H4 (cell line): ENCODE measurements around the gene BBS9. TPM values are rescaled to one million over a fixed set of nuclear protein-coding genes. Genes with fewer than 3 reads are reported as not detected.

Source experiments
- DNase-seq: peaks from one replicate; pipeline ENCODE4 v3.0.0-alpha.2; 2015; ENCODE audit warnings: low spot score
- total RNA-seq: library from RNA; depleted of rRNA; stranded (reverse); fragments of >200 nt; shearing (Covaris generic); gene quantifications from 2 replicates; pipeline ENCODE4 v1.2.3, GENCODE V29; 2014

Gene BBS9
- total RNA-seq, 1 experiment from 2014 or later: 14.7 TPM

GRCh38 chr7:33550363-33550762 lies 421.0 kb downstream of the BBS9 start:
- DNase-seq: no peak

GRCh38 chr7:33550979-33551378 lies 421.6 kb downstream of the BBS9 start:
- no peak for DNase-seq

GRCh38 chr7:33554046-33554445 lies 424.7 kb downstream of the BBS9 start:
- DNase-seq: no peak

DNA sequence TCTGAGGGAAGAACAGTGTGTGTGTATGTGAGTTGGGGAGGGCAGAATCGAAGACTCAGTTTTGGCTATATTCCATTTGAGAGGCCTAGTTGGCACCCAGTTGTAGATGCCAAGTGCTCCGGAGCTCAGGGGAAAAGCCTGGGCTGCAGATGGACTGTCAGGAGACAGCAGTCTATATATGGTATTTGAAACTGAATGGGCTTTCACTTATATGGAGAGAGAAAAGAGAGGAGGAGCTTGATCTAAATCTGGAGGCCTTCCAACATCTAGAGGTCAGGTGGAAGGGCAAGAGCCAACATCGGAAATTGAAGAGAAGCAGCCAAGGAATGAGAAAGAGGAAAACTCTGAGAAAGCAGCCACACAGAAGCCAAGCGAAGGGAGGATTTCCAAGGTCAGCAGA lies 425.2 kb downstream of the BBS9 start:
- no peak for DNase-seq

DNA sequence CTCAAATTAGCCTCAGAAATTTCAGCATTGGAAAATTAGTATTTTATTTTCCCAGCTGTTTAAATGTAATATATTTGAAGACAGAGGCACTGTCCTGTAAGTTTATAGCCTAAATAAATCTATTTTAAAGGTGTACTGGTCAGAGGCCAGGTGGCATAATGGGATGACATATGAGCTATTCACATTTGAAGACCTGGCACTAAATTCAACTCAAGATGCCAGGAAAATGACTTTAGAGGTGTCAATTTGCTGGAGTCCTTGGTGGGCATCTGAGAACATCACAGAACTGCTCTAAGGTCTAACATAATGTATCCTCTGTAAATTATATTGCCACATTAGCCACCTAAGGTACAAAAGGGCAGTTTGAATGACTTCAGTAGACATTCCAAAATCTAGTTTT lies 427.1 kb downstream of the BBS9 start:
- DNase-seq: no peak

DNA sequence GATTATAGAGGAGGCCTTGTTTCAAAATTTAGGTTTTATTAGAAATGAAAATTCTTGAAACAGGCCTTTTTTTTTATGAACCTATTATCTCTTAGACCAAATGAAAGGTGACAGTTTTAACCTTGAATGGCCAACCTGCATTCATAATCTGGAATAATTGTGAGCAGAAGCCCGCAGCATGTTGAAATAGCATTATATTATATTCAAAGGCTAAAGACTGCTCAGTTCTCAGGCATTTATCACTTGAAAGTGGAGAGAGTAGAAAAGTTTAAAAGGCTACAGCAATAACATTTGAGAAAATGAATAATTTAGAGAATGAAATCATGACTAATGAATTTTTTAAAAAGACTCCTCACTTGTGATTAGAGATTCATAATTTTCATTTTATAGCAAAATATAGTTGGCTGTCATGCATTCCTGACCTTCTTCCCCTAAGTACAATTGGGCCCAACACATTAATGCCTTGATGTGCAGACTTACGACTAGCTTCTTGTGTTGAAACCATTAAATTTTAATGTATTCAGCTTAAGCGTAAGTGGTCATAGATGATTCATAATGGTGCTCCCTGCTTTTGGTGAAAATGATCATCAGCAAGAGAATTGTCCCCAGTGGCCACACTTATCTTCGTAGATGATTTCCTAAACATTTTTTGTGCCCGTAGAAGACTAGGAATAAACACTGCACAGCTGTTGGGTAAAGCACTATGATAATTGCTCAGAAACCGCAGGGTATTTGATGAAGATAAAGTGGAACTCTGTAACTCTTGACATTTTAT lies 429.4 kb downstream of the BBS9 start:
- peak; percentile 21 for DNase-seq

GRCh38 chr7:33559324-33559710 lies 430.0 kb downstream of the BBS9 start:
- DNase-seq: peak; percentile 23

DNA sequence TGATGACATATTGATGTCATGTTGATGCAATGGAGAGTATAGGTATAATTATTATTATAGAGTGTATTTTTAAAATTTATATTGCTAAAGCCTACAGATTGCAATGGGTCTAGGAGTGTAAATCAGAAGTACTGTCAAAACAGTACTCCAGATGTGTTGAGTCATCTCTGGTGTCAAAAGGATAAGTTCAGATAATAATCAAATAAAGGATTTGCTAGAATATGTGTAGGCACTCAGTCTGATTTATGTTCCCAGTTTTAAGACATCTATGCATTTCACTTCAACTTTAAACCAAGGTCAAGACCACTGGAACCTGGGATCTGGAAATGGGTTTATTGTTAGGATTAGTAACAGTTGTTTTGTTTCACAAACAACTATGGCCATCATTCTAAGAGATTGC lies 433.6 kb downstream of the BBS9 start:
- DNase-seq: no peak

DNA sequence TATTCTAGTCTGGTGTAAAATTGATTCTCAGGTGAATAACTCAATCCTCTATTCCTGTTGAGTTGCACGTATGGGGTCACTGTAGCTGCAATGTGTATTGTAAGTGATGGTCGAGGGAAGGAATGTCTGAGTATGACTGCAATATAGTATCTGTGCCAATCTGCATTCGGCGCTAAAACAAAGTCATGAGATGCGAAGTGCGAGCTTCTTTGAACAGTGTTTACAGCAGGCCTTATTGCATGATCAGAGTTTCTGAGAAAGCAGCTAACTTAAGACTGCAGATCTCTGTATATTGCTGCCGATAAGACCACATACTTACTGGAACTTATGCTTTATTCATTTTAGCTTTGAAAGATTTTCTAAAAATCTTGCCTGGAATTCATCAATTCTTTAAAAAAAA lies 434.3 kb downstream of the BBS9 start:
- no peak for DNase-seq

DNA sequence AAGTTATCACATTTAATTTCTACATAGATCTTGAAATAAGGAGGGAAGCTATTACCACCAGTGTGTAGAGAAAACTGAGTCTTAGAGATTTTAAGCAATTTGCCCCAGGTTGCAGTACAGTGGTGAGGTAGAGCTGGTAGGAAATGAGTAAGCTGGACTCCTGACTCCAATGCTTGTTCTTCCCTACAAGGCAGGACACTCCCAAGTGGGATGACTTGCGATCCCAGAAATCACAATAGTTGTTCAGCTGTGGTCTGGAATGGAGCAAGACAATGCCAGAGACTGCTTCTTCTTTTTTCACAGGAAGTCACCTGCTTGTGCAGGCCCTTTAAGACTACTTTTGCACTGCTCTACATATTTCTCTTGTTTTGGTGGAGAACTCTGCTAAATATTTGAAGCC lies 448.8 kb downstream of the BBS9 start:
- DNase-seq: no peak

GRCh38 chr7:33578881-33579672 lies 449.7 kb downstream of the BBS9 start:
- no peak for DNase-seq

DNA sequence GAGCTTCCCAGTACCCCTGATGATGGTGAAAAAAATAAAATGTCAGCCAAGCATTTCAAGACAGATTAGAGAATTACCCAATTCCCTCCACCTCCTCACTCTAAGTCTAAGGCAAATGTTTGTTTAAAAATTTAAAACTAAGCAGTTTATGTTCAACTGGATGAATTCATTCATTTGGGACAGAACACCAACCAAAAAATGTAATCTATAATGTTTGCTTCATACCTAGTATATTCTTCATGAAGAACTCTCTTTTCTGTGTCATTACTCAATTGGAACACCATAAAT lies 450.3 kb downstream of the BBS9 start:
- no peak for DNase-seq

DNA sequence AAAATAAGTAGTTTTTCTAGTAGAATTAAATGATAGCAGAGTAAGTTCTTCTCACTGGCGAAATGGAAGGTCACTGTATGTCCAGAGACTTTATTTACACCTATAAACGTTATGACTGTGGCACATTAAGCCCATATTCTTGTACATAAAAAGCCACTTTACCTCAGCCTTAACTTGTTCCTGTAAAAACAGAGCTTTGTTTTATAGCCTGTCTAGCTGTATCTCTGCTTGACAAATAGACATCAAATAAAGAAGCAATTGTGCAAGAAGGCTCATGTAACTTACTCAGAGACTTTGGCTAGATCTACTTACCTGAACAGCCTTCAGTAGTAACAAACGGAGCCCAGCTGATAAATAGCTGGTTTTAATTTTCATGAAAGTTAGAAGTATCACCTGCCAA lies 451.9 kb downstream of the BBS9 start:
- DNase-seq: no peak

DNA sequence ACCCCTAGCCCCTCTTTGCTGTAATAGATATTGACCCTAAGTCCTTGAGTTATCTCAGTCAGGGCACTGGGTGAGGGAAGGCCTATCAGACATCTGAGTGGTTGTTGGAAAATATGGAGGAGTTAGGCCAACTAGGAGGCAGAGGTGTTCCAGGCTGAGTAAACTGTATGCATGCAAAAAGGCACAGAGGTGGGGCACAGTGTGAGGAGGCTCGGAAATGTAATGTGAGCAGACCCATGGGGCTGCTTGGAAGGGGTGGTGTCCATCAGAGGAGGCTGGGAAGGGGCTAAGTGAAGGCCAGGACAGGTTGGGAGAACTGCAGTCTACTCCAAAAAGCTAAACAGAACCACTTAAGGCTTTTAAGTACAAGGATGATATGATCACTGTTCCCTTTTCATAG lies 452.7 kb downstream of the BBS9 start:
- DNase-seq: no peak

GRCh38 chr7:33582533-33582932 lies 453.2 kb downstream of the BBS9 start:
- no peak for DNase-seq

DNA sequence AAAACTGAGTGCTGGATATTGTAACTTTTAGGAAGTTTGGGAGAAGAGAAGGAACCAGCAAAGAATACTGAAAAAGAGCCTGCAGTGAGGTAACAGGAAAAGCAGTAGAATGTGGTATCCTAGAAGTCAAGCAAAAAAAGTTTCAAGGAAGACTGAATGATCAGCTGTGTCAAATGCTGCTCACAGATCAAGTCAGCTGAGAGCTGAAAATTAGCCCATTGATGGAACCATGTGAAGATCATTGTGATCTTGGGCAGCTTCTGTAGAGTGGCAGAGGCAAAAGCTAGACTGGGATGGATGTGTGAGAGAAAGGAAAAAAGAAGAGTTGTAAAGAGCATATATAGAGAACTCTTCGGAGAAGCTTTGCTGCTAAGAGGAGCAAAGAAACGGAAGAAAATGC lies 460.5 kb downstream of the BBS9 start:
- no peak for DNase-seq

GRCh38 chr7:33590916-33591315 lies 461.6 kb downstream of the BBS9 start:
- DNase-seq: no peak

DNA sequence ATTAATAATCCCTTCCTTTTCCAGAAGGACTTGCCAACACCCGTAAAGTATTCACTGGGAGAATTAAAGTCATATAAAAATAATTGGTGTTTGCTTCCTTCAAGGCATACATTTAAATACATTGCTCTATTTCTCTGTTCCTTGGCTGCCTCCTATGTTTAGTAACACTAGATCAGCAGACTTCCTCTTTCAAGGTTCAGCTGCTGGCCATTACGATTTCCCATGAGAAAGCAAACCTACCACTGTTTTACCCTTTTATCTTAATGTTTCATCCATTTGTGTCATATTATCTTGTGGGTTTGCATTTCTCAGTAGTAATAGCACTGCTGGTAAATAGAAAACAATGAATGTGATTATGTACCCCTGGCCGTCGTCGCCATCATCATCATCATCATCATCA lies 462.1 kb downstream of the BBS9 start:
- DNase-seq: no peak

GRCh38 chr7:33592718-33593117 lies 463.4 kb downstream of the BBS9 start:
- DNase-seq: no peak

GRCh38 chr7:33593611-33594010 lies 464.2 kb downstream of the BBS9 start:
- no peak for DNase-seq

DNA sequence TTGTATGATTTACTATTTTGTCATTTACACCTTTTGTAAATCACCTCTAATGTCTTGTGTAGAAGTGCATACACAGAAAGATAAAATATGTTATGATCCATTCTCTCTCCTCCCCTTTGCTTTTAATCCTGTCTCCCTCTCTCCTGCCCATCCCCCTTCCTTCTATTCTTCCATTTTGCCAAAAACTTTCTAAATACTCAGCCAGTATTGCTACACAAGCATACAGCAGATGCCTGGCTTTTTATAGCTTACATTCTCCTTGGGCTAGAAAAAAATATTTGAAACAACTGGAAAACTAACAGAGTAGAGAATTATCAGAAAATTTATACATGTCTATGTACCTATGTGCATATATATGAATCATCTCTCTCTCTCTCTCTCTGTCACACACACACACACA lies 467.3 kb downstream of the BBS9 start:
- no peak for DNase-seq

DNA sequence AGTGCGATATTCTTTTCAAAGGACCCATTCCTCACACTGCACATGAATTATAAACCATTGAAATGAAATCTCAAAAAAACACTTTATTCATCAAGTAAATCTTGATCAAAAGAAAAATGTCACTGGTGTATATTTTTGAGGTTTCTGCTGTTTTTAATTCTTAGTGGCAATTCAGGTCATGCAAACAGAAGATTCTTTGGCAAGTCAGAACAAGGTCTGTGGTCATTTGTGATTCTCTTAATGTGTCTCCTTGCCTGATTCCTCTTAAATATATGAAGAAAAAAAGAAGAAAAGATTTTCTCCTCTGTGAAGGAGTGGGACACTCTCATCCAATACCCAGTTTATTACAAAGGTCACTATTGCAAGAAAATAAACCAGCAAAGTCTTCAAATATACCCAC lies 467.8 kb downstream of the BBS9 start:
- no peak for DNase-seq

DNA sequence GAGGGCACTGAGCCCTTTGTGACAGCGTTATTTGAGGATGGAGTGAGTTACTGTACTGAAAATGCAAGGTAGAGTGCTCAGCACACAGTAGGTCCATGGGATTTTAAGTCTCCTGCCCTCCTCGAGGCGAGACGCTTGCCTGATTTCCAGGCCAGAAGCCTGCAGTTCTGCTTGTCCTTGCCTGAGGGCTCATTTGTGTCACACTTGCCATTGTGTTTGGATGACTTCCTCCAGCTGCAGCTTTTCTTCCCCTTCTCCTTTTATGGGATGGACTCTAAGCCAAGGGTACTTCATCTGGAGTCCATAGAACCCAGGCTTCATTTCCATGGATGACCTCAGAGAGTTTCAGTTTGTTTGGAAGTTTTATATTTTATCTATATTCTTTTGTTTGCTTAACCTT lies 471.7 kb downstream of the BBS9 start:
- DNase-seq: no peak

- no peak for DNase-seq
Observed at GRCh38 chr7:33601884-33602283, 472.5 kb downstream of the BBS9 start.
